Neural cell (in vitro differentiated cells): ENCODE measurements around the gene MBTD1. TPM values are rescaled to one million over a fixed set of nuclear protein-coding genes. Genes with fewer than 3 reads are reported as not detected.

ENCODE experiments used
- H2AFZ ChIP-seq: fragments of 200-600, 300-800 bp; sonication (generic), shearing (Covaris generic); 2 replicates; pipeline ENCODE4 v1.6.0; 2014; ENCODE audit warnings: low read depth, mild to moderate bottlenecking, antibody characterized with exemption, low read length, moderate library complexity
- H3F3A ChIP-seq: fragments of 200-600 bp; shearing (Covaris generic); 2 replicates; pipeline ENCODE4 v1.6.1; 2016; ENCODE audit warnings: mild to moderate bottlenecking, moderate library complexity, mixed read lengths, antibody characterized with exemption, low read length; ENCODE audit not compliant: insufficient read depth, poor library complexity, severe bottlenecking
- H3K27ac ChIP-seq: fragments of 200-600, 300-800 bp; sonication (generic), shearing (Covaris generic); 2 replicates; pipeline ENCODE4 v1.5.1; 2014; ENCODE audit warnings: mild to moderate bottlenecking, low read length, moderate library complexity
- H3K27me3 ChIP-seq: fragments of 300-800, 200-600 bp; sonication (generic), shearing (Covaris generic); 2 replicates; pipeline ENCODE4 v1.6.0; 2014; ENCODE audit warnings: mild to moderate bottlenecking, low read depth, low read length, moderate library complexity; ENCODE audit not compliant: insufficient read depth
- H3K36me3 ChIP-seq: fragments of 300-800, 200-600 bp; sonication (generic), shearing (Covaris generic); 2 replicates; pipeline ENCODE4 v1.5.1; 2014; ENCODE audit warnings: mild to moderate bottlenecking, antibody characterized with exemption, low read length, moderate library complexity; ENCODE audit not compliant: insufficient read depth
- H3K4me2 ChIP-seq: fragments of 300-800, 200-600 bp; sonication (generic), shearing (Covaris generic); 2 replicates; pipeline ENCODE4 v1.6.0; 2014; ENCODE audit warnings: mild to moderate bottlenecking, low read length
- H3K4me3 ChIP-seq: fragments of 300-800, 200-600 bp; sonication (generic), shearing (Covaris generic); 2 replicates; pipeline ENCODE4 v1.5.1; 2014; ENCODE audit warnings: mild to moderate bottlenecking, low read length, moderate library complexity
- H3K79me2 ChIP-seq: fragments of 200-600 bp; shearing (Covaris generic); replicated peaks from 2 replicates; pipeline ENCODE4 v1.6.0; 2014; ENCODE audit warnings: mild to moderate bottlenecking, low read length, moderate library complexity; ENCODE audit not compliant: insufficient read depth
- H3K9ac ChIP-seq: fragments of 300-800, 200-600 bp; sonication (generic), shearing (Covaris generic); 2 replicates; pipeline ENCODE4 v1.6.1; 2016; ENCODE audit warnings: mild to moderate bottlenecking, low read length, mixed read lengths
- H3K9me2 ChIP-seq: fragments of 200-600 bp; shearing (Covaris generic); 2 replicates; pipeline ENCODE4 v1.6.1; 2016; ENCODE audit warnings: mild to moderate bottlenecking, low read length, mixed read lengths; ENCODE audit not compliant: insufficient read depth
- H3K9me3 ChIP-seq: fragments of 200-600, 300-800 bp; sonication (generic), shearing (Covaris generic); 2 replicates; pipeline ENCODE4 v1.6.1; 2016; ENCODE audit warnings: mild to moderate bottlenecking, mixed run types, low read length, moderate library complexity, mixed read lengths
- H4K20me1 ChIP-seq: fragments of 200-600 bp; shearing (Covaris generic); 2 replicates; pipeline ENCODE4 v1.6.1; 2016; ENCODE audit warnings: mild to moderate bottlenecking, mixed run types; ENCODE audit not compliant: insufficient read depth
- EP300 ChIP-seq: fragments of 450-650 bp; conservative IDR thresholded peaks from 2 replicates; pipeline ENCODE4 v1.6.1; 2014; ENCODE audit warnings: antibody characterized with exemption, mild to moderate bottlenecking, moderate library complexity; ENCODE audit not compliant: poor library complexity, severe bottlenecking
- MXI1 ChIP-seq: fragments of 450-650 bp; conservative IDR thresholded peaks from 2 replicates; pipeline ENCODE4 v1.6.1; 2014; ENCODE audit warnings: antibody characterized with exemption, mild to moderate bottlenecking; ENCODE audit not compliant: poor library complexity, severe bottlenecking
- POLR2AphosphoS5 ChIP-seq: IDR thresholded peaks from 2 replicates; pipeline ENCODE4 v1.6.1; 2012
- RAD21 ChIP-seq: fragments of 450-650 bp; conservative IDR thresholded peaks from 2 replicates; pipeline ENCODE4 v1.6.1; 2014; ENCODE audit warnings: antibody characterized with exemption, mild to moderate bottlenecking, moderate library complexity
- REST ChIP-seq: IDR thresholded peaks from 2 replicates; pipeline ENCODE4 v1.6.1; 2012; ENCODE audit warnings: borderline replicate concordance
- SMC3 ChIP-seq: fragments of 450-650 bp; conservative IDR thresholded peaks from 2 replicates; pipeline ENCODE4 v1.6.1; 2014; ENCODE audit warnings: antibody characterized with exemption, mild to moderate bottlenecking, moderate library complexity; ENCODE audit not compliant: poor library complexity
- polyA plus RNA-seq: library from polyadenylated mRNA; depleted of rRNA; stranded (reverse); fragments of >200 nt; gene quantifications from 2 replicates; pipeline ENCODE4 v1.2.3, GENCODE V29; 2014
- TF ChIP-seq, protein P1 (sequence below): fragments of 450-650 bp; IDR thresholded peaks from 2 replicates; pipeline ENCODE4 v1.5.1; 2014; ENCODE audit warnings: antibody characterized with exemption, mild to moderate bottlenecking, moderate library complexity; ENCODE audit not compliant: poor library complexity, severe bottlenecking

The MBTD1 gene
- polyA plus RNA-seq, 1 donor from 2014 or later: 70.0 TPM

DNA sequence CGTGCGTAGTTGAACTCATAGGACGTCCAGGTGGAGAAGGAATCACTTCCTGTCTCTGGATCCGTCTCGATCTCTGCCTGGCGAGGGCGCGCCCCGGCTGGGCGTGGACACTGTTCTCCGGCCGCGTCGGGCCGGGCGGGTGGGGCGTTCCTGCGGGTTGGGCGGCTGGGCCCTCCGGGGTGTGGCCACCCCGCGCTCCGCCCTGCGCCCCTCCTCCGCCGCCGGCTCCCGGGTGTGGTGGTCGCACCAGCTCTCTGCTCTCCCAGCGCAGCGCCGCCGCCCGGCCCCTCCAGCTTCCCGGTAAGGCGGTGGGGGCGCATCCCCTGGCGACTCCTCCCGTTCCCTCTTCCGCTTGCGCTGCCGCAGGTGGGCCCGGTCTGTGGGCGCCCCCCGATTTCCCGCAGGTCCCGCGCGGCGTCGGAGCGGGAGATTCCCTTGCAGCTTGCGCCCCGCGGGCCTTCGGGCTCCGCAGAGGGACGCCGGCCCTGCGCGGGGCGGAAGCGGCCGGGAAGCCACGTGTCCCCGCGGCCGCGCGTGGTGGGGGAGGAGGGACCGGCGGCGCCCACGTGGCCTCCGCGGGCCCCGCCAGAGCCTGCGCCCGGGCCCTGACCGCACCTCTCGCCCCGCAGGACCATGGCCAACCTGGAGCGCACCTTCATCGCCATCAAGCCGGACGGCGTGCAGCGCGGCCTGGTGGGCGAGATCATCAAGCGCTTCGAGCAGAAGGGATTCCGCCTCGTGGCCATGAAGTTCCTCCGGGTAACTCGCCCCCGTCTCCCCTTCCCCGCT lies 93.5 kb downstream of the MBTD1 start, which contains the start of gene NME2:
Gene NME2 (plus strand): TSS at position 214 of the 789 bp plus-strand sequence. CDS start 420 bp downstream, at position 634.
- peak within 1 kb of the TSS; percentile 33 for H2AFZ ChIP-seq
- H4K20me1 ChIP-seq: no peaks in the 10 kb centered on the region
- H3K9ac ChIP-seq: peak within 1 kb of the TSS; percentile 56
- peak within 1 kb of the TSS; percentile 25 for H3K4me2 ChIP-seq
- no peaks in the 10 kb centered on the region for H3K9me3 ChIP-seq
- H3K79me2 ChIP-seq: no peaks in the 10 kb centered on the region
- H3K36me3 ChIP-seq: no peaks in the 10 kb centered on the region
- no peaks in the 10 kb centered on the region for H3F3A ChIP-seq
- H3K27me3 ChIP-seq: no peaks in the 10 kb centered on the region
- H3K4me3 ChIP-seq: peak within 1 kb of the TSS; percentile 77
- TF ChIP-seq POLR2AphosphoS5 (no peak), EP300 (no peak), MXI1 (peak; percentile 99), REST (no peak), SMC3 (peak; percentile 61)
- no peaks in the 10 kb centered on the region for H3K9me2 ChIP-seq
- no peak within 1 kb of the TSS for H3K27ac ChIP-seq

GRCh38 chr17:51165680-51166197 lies 94.1 kb downstream of the MBTD1 start:
- TF ChIP-seq EP300: no peak
- TF ChIP-seq, protein P1, sequence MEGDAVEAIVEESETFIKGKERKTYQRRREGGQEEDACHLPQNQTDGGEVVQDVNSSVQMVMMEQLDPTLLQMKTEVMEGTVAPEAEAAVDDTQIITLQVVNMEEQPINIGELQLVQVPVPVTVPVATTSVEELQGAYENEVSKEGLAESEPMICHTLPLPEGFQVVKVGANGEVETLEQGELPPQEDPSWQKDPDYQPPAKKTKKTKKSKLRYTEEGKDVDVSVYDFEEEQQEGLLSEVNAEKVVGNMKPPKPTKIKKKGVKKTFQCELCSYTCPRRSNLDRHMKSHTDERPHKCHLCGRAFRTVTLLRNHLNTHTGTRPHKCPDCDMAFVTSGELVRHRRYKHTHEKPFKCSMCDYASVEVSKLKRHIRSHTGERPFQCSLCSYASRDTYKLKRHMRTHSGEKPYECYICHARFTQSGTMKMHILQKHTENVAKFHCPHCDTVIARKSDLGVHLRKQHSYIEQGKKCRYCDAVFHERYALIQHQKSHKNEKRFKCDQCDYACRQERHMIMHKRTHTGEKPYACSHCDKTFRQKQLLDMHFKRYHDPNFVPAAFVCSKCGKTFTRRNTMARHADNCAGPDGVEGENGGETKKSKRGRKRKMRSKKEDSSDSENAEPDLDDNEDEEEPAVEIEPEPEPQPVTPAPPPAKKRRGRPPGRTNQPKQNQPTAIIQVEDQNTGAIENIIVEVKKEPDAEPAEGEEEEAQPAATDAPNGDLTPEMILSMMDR: no peak
- TF ChIP-seq SMC3: no peak
- no peak for TF ChIP-seq RAD21
- no peaks in the 10 kb centered on the region for H3K79me2 ChIP-seq
- no peaks in the 10 kb centered on the region for H4K20me1 ChIP-seq
- no peaks in the 10 kb centered on the region for H3F3A ChIP-seq
- H3K9ac ChIP-seq: no peak overlapping the region
- H3K9me2 ChIP-seq: no peaks in the 10 kb centered on the region
- H3K9me3 ChIP-seq: no peaks in the 10 kb centered on the region
- no peaks in the 10 kb centered on the region for H3K27me3 ChIP-seq
- H3K4me2 ChIP-seq: no peak overlapping the region
- H3K4me3 ChIP-seq: peak overlapping the region; percentile 77
- H3K36me3 ChIP-seq: no peaks in the 10 kb centered on the region
- H3K27ac ChIP-seq: no peak overlapping the region
- H2AFZ ChIP-seq: peak overlapping the region; percentile 1
